RWPE2 (cell line): ENCODE data around the gene CBS.

Experiments
- ATAC-seq: fragments of 200-7000 bp; cut with Tn5 transposase; 3 replicates; pipeline ENCODE4 v1.9.1; 2021; ENCODE audit warnings: low read depth
- DNase-seq: peaks from one replicate; pipeline ENCODE4 v3.0.0-alpha.2; 2020; ENCODE audit warnings: low spot score
- H3K27ac ChIP-seq: fragments of 450-650 bp; 2 replicates; pipeline ENCODE4 v1.5.1; 2017; ENCODE audit warnings: mild to moderate bottlenecking; ENCODE audit not compliant: poor library complexity, severe bottlenecking
- H3K27me3 ChIP-seq: fragments of 250-450 bp; sonication (Bioruptor Pico); 2 replicates; pipeline ENCODE4 v1.5.1; 2021; ENCODE audit warnings: mild to moderate bottlenecking, moderate library complexity; ENCODE audit not compliant: insufficient read depth, poor library complexity, severe bottlenecking
- H3K36me3 ChIP-seq: fragments of 250-450 bp; sonication (Bioruptor Pico); 2 replicates; pipeline ENCODE4 v1.5.1; 2020; ENCODE audit warnings: low read depth, mild to moderate bottlenecking, moderate library complexity
- H3K4me1 ChIP-seq: fragments of 250-450 bp; sonication (Bioruptor Pico); 2 replicates; pipeline ENCODE4 v1.5.1; 2021; ENCODE audit warnings: mild to moderate bottlenecking, moderate library complexity; ENCODE audit not compliant: insufficient read depth, poor library complexity, severe bottlenecking
- H3K4me3 ChIP-seq: fragments of 250-450 bp; sonication (Bioruptor Pico); 2 replicates; pipeline ENCODE4 v1.5.1; 2021; ENCODE audit warnings: mild to moderate bottlenecking, moderate library complexity; ENCODE audit not compliant: severe bottlenecking
- H3K9me3 ChIP-seq: fragments of 250-450 bp; sonication (Bioruptor Pico); 2 replicates; pipeline ENCODE4 v1.5.1; 2021; ENCODE audit warnings: mild to moderate bottlenecking, moderate library complexity; ENCODE audit not compliant: severe bottlenecking
- CTCF ChIP-seq: fragments of 450-650 bp; IDR thresholded peaks from one replicate; pipeline ENCODE4 v1.5.1; 2017; ENCODE audit warnings: mild to moderate bottlenecking, moderate library complexity; ENCODE audit not compliant: poor library complexity, severe bottlenecking

Gene CBS

GRCh38 chr21:43021756-43022600, 53.7 kb downstream of the CBS start:
- H3K4me3 ChIP-seq = no peak overlapping the region
- no peaks in the 10 kb centered on the region for H3K9me3 ChIP-seq
- TF ChIP-seq CTCF = no peak
- no peak overlapping the region for H3K27ac ChIP-seq
- H3K36me3 ChIP-seq = peaks cover 44% of the 10 kb centered on the region
- ATAC-seq (no peak), DNase-seq (no peak)
- no peaks in the 10 kb centered on the region for H3K27me3 ChIP-seq
- no peaks in the 10 kb centered on the region for H3K4me1 ChIP-seq

GRCh38 chr21:43021191-43021590, 54.4 kb downstream of the CBS start:
- peaks cover 47% of the 10 kb centered on the region for H3K36me3 ChIP-seq
- H3K27ac ChIP-seq = no peak overlapping the region
- H3K27me3 ChIP-seq = no peaks in the 10 kb centered on the region
- no peak for TF ChIP-seq CTCF
- DNase-seq (no peak), ATAC-seq (no peak)
- H3K9me3 ChIP-seq = no peaks in the 10 kb centered on the region
- H3K4me3 ChIP-seq = no peak overlapping the region
- no peaks in the 10 kb centered on the region for H3K4me1 ChIP-seq

GRCh38 chr21:43020771-43021170, 54.9 kb downstream of the CBS start:
- H3K4me1 ChIP-seq = no peaks in the 10 kb centered on the region
- no peak overlapping the region for H3K27ac ChIP-seq
- no peaks in the 10 kb centered on the region for H3K27me3 ChIP-seq
- H3K9me3 ChIP-seq = no peaks in the 10 kb centered on the region
- DNase-seq = no peak
- ATAC-seq = no peak
- H3K4me3 ChIP-seq = no peak overlapping the region
- no peak for TF ChIP-seq CTCF
- H3K36me3 ChIP-seq = peaks cover 46% of the 10 kb centered on the region

- Histone ChIP-seq H3K4me1 (no peaks in the 10 kb centered on the region), H3K27ac (no peak overlapping the region), H3K36me3 (peaks cover 45% of the 10 kb centered on the region)
Measured at GRCh38 chr21:43020177-43020576, 55.5 kb downstream of the CBS start.

More at GRCh38 chr21:43020177-43020576, 55.5 kb downstream of the CBS start:
- DNase-seq (no peak), ATAC-seq (no peak)
- no peak for TF ChIP-seq CTCF
- no peak overlapping the region for H3K4me3 ChIP-seq
- no peaks in the 10 kb centered on the region for H3K27me3 ChIP-seq
- H3K9me3 ChIP-seq = no peaks in the 10 kb centered on the region
